ENCODE results near the gene NFX1.
"Not testable (repeated sequence)": the region's sequence is repeated elsewhere in the genome, so short reads cannot be mapped to it uniquely, and the experiment has no call there.

NFX1 gene

DNA sequence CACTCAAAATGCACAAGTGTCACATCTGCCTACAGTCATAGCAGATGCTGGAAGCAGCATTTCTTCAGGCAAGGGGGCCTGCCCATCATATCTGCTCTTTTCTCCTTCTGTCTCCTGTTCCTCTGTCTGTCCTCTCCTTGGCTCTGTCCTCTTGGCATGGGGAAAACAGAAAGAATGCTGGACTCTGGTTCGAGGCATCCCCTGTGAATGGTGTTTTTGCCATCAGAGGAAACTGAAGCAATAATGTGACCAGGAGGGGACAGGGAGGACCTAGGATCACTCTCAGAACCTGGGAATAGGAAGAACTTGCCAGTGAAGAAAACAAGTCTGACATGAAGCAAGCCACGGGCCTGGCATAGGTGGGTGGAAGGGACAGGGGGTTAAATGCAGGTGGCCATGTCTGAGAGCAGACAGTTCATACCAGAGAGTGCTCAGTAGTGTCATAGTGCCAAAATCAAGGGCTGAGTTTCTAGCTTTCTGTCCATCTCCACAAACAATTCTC lies 76.7 kb downstream of the NFX1 start:
- no peak for DNase-seq

DNA sequence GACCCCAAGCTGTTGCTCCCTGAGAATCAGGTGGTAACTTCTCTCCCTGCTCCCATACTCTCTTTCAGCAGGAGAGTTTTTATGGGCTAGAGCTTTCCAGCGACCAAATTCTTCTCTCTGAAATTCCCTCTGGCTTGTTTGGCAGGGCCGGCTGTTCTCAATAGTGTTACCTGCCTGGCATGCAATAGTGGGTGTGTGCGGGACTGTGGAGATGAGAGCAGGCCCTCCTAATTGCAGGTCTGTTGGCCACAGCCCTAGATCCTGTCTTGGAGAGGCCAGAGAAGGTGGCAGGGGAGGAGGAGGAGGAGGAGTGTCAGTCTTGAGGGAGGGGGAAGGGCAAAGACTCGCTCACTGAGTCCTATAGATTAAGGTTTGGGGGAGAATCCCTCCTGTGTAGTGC lies 82.6 kb downstream of the NFX1 start:
- no peak for DNase-seq

DNA sequence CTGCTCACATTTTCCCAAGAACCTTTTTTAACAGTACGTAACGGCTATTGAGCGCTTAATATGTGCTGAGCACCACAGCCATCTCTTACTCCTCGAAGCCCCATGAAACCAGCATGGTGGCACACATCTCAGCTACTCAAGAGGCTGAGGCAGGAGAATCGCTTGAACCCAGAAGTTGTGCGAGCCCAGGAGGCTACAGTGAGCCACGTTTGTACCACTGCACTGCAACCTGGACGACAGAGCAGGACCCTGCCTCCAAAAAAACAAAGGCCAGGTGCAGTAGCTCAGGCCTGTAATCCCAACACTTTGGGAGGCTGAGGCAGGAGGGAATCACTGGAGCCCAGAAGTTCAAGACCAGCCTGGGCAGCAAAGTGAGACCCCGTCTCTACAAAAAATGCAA lies 83.9 kb downstream of the NFX1 start:
- no peak for DNase-seq

DNA sequence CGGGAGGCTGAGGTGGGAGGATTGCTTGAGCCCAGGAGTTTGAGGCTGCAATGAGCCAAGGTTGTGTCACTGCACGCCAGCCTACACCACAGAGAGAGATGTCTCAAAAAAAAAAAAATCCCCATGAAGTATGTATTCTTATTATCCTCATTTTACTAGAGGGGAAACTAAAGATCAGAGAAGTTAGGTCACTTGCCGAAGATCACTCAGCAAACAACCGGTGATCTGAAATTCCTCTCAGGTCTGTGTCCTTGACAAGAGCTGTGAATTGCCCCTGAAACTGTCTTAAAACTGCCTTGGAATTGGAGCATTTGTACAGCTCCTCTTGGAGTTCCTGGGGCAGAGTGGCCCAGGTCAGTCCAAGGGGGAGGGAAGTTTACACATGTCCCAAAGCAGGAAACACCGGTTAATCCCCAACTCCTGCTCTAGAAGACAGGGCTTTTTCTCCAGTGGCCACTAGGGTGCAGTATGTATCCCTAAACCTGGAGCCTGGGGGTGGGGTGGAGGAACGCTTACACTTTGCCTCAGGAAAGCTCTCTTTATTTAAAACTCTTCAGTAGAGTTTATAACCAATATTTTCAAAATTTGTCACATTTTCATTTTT lies 84.4 kb downstream of the NFX1 start:
- DNase-seq, result peak; percentile 49

DNA sequence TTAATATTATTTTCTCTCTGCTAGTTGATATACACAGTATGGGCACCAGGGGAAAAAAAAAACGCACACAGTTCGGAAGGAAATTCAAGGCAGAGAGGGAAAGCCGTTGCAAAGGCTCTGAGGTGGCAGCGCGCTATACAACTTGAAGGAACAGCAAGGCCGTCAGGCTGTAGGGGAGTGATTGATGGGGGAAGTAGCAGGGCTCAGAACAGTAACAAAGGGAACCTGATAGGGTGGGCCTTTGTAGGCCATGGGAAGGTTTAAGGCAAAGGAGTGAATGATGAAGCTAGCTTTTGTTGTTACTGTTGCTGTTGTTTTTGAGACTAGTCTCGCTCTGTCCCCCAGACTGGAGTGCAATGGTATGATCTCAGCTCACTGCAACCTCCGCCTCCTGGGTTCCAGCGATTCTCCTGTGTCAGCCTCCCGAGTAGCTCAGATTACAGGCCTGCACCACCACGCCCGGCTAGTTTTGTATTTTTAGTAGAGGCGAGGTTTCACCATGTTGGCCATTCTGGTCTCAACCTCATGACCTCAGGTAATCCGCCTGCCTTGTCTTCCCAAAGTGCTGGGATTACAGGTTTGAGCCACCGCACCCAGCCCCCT lies 85.0 kb downstream of the NFX1 start:
- DNase-seq, result no peak

DNA sequence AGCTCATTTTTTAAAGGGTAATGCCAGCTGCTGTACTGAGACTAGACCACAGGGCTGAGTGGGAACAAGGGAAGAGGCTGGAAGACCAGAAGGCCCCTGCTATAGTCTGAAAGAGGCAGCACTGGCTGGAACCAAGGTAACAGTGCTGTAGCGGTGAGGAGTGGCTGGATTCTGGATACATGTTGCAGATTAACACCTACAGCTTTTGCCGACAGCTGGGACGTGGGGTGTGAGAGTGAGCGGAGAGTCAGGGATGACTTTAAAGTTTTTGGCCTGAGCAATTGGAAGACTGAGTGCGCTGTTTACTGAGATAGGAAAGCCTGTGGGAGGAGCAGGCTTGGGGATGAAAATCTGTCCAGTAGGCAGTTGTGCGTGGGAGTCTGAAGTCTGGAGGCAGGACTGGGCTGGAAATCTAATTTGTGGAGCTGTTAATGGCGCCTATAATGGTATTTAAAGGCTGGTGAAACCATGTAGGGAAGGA lies 85.6 kb downstream of the NFX1 start:
- no peak for DNase-seq

DNA sequence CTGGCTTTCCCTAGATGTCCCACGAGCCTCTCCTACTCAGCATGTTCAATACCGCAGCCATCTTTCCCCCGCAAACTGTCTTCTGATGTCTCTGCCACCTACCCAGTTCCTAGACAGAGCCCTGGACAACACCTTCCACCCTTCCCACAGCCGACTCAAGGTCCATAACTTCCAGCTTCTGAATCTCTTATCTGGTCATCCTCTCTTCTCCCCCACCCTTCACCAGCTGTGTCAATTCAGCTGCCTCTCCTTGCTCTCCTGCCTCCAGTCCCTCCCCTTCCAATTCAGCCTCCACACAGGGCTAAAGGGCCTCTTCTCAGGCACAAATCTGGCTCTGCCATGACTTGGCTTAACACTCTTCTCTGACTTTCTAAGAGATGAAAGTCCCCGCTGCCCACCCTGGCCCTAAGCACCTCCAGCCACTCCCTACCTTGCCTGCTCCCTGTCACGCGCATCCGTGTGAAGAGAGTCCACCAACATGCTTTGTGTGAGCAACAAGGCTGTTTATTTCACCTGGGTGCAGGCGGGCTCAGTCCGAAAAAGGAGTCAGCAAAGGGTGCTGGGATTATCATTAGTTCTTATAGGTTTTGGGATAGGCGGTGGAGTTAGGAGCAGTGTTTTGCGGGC lies 86.9 kb downstream of the NFX1 start:
- DNase-seq, result no peak

DNA sequence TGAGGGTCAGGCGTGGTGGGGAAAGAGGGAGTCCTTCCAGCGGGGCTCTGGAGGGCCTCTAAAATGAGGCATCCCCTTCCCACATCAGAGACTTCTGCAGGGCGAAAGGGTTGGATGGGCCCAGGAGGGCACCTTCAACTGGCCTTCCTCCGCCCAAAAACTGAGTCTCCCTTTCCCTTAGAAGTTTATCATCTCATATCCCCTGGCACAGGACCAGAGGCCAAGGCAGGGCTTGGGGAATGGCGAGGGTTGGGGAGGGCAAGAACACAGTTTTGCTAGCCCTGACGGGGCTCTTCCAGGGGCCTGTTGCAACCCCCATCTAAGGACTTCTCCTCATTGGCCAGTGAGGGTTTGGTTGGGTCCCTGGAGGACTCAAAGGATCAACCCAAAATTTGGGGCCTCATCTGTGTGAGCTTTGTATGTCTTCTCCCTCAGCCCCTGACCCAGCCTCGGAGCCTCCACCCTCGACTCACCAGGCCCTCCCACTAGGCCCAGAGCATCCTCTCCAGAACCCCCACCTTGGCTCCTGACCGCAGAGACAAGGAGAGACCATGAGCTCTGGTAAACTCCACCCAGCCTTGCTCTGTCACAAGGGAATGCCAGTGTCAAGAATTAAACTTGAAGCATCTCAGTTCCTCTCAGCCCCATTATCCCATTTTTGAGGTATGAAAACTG lies 87.9 kb downstream of the NFX1 start:
- no peak for DNase-seq

DNA sequence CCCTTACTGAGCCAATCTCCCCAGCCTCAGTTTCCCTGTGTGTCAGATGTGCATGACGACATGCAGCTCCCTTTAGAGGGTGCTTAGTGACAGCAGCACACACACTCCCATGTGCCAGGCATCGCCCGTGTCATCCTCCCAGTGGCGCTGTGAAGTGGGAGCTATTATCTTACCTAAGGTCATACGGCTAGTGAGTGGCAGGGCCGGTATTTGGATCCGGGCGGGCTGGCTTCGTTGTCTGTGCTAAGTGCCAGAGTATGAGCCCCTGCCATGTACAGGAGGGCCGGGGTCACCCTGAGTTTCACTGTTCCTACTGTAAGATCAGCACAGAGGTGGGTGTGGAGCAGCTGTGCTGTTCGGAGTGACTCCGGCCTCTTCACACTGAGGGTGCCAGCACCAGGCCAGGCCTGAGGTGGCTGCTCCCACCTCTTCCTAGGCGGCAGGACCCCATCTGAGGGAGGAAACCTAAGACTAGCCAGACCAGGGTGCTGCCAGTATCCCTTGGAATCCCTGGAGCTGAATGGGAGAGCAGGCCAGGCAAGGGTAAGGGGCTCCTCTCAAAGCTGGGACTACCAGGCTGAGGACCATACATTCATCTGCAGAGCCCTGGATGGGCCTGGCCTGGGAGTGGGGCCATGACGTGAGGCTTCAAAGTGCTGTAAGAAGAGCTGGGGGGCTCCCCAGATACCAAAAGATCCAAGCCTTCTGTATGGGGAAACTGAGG lies 89.5 kb downstream of the NFX1 start:
- DNase-seq, result no peak

DNA sequence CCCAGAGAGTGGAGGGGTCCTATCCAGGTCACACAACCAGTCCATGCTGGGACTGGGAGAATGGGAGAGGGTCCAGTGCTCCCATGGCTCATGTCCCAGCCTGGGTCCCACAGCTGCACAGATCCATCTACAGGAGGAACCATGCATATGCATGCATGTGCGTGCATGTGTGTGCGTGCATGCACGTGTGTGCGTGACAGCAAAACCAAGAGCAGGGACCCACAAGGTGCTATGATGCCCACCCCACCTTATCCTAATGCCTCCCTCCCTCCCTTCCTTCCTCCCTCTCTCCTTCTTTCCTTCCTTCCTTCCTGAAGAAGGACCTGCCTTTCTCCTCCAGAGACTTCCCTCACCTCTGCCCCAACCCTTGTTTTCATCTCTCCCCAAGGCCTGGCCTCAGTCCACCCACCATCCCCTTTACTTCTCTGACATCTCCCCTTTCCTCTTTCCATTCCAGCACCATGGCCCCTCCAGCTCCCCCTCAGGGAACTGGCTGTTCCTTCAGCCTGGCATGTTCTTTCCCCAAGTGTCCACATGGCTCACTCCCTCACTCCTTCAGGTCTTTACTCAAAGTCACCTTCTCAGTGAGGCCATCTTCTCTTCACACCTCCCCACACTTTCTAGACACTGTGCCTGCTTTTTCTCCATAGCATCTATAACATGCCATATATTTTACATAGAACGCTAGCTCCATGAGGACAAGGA lies 90.2 kb downstream of the NFX1 start:
- no peak for DNase-seq

DNA sequence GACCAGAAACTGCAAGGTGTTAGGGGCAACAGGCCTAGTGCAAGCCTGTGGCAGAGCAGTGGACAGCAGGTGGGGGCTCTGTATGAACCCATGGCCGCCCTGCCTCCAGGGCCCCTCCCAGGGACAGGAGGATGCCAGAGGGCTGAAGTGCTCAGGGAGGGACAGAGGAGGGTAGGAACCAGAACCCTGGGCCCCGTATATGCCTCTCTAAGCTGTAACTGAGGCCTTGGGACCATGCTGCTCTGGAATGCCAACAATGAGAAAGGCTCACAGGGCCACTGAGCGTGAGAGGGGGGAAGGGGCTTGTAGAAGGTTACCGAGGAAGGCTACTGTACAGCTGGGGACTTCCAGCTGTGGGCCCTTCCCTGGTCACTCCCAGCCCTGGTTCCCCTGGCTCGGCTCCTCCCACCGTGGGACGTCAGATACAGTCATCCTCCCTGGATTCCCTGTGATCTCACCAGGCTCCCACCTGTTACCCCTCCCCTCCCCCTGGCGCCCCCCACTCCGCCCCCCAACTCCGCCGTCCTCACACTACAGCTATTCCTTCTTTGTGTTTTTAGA lies 91.0 kb downstream of the NFX1 start:
- no peak for DNase-seq

DNA sequence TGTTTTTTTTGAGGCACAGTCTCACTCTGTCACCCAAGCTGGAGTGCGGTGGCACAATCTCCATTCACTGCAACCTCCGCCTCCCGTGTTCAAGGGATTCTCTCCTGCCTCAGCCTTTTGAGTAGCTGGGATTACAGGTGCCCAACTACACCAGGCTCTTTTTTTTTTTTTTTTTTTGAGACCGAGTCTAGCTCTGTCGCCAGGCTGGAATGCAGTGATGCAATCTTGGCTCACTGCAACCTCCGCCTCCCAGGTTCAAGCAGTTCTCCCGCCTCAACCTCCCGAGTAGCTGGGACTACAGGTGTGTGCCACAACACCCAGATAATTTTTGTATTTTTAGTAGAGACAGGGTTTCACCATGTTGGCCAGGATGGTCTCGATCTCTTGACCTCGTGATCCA lies 92.1 kb downstream of the NFX1 start:
- DNase-seq, result not testable (repeated sequence)

DNA sequence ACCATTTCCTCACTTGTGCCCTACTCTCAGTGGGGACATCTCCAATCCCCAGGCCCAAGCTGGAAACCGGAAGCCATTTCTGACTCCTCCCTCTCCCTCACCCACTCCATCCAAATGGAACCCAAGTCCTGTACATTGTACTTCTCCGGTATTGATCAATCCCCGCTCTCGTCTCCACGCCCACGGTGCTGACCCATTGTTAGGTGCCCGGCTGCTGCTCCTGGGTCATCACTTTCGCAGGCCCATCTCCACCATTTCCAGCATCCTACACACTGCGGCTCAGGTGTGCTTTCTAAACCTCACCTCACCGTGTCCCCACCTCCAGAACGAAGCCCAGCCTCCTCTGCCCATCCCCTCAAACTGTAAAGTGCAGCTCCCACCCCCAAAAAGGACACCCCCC lies 93.1 kb downstream of the NFX1 start:
- DNase-seq, result not testable (repeated sequence)

DNA sequence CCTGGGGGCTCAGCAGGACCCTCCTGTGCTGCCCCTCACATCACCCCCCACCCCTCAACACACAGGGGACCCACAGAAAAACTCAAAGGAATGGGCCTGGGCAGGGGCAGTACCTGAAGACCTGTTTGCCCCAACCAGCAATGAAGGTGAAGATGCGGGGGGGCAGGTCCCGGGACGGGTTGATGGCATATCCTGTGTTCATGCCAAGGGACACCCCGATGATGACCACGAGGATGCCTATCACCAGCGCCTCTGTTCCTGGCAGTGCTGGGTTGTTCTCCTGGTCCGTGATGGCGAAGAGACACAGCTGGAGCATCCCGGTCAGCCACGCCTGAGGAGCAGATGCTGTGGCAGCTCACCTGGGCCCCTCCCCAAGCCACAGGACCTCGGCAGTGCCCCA lies 95.2 kb downstream of the NFX1 start:
- not testable (repeated sequence) for DNase-seq

DNA sequence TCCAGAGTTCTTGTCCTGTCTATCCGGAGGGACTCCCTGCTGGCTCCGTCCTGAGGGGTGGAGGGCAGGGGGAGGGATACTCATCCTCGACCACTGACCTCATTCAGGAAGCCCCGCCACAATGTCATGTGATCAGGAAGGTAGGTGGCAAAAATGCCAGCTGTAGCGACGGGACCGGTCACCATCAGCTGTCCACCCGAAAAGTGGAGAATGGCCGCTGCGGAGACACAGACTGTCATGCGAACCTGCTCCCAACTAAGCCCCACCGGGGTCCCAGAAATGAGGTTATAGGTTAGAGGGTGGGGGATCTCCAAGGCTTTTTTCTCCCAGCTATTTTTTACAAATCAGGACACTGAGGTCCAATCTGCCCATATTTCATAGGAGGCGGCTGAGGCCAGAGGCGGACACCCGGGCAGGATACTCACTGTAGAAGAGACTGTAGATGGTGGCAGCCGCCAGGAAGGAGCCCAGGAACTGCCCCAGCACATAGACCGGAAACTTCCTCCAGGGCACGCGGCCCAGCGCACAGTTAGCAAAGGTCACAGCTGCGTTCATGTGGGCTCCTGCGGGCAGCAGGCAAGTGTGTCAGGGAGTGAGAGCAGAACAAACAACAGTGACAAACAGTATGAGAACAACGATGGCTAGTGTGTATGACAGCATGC lies 95.8 kb downstream of the NFX1 start:
- not testable (repeated sequence) for DNase-seq

DNA sequence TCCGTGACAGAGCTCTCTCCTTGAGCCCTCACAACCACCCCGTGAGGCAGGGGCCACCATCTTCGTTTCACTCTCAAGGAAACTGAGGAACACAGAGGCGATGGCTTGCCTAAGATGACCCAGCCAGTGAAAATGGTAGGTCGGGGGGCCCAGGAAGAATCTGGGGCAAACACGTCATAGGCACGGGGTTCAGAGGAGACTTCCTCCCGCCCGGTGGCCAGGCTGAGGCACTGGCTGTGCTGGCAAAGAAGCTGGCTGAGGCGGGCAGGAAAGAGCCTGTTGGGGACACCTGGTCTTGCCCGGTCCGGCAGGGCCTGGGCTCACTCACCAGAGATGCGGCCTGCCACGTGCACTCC lies 96.3 kb downstream of the NFX1 start:
- DNase-seq, result not testable (repeated sequence)

DNA sequence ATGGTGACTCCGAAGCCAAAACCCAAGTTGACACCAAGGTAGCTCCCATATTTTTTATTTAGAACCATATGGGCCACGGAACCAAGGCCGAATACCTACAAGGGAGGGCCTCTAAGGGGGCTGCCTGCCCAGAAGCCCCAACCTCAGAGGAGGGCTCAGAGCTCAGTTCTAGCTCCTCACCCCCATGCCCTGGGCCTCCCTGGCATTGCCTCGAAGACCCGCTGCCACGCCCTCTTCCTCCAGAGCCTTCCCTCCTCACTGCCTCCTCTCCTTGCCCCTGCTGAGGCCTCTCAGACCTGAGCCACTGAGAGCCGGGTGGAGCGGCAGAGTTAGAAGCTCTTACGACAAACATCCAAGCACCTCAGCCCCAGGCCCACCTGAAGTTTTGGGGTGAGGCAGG lies 96.7 kb downstream of the NFX1 start:
- not testable (repeated sequence) for DNase-seq

DNA sequence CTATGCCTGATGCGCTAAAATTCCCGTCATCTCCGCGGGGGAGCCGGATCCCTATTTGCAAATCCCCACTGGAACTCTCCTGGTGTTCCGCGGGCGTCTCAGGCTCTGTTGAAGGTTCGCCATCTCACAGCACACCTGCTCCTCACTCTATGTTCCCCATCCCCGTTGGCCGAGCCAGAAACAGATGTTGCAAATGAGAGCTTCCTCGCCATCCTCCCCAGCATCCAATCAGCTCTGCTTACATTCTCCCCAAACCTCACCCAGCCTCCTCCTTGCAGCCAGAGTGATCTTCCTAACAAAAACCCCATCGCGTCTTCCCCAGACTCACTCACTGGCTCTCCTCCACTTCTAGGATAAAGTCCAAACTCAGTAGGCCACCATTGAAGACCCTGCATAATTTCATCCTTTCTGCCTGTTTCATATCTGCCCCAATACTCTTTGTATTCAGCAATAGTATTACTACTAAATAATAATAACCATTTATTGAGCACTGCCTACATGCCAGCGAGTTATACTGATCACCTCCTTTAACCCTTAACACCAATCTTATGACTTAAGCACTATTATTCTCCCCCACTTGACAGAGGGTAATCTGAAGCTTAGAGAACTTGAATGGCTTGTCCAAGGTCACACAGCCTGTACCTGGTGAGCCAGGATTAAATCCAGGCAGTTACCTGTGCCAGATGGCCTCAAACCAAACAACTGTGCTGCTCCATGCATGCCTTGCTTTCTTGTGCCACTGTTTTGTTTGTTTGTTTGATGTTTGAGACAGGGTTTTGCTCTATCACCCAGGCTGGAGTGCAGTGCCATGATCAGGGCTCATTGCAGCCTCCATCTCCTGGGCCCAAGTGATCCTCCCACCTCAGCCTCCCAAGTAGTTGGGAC lies 98.0 kb downstream of the NFX1 start:
- no peak for DNase-seq

DNA sequence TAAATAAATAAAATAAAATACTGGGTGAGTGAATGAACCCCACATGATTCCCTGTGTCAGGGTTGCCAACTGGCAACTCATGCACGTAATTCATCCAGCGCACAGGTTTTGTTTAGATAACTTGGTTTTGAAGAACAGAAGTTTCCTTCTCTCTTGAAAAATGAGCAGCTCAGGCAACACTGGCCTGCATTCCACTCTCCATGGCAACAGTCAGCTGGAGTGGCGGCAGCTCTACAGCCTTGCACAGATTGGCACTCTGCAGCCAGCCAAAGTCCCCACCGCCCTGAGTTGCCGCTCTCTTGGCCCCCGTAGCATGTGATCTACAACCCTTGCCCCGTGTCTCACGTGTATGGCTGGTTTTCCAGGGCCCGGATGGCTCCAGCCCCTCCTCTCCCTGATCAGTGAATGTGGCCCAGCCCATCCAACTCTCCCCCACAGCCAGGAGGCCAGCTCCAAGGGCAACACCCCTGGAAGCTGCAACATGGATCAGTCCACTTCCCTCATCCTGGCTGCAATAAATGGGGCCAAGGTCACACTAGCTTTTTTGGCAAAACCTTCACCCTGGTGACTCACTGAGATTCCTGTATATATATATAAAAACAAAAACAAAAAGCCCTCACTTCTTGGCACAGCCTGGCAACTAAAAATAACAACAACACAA lies 100.9 kb downstream of the NFX1 start:
- DNase-seq, result not testable (repeated sequence)

DNA sequence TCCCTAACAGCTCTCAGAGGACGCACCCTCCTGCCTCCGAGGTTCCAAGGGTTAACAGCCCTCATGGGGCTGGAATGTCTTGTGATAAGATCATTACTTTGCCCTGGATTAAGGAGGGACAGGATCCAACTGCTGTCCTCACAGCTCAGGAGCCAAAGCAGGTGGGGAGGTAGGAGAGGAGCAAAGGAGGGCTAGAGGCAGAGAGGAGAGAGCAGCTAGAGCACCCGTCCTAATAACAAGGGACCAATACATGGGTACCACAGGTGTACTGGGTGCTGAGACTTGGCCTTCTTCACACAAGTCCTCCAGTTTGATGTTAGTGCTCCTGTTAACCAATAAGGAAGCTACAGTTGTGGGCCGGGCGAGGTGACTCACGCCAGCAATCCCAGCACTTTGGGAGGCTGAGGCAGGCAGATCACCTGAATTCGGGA lies 102.3 kb downstream of the NFX1 start:
- not testable (repeated sequence) for DNase-seq
